Fibroblast of villous mesenchyme (primary cell): ENCODE results near the gene STRADA. TPM values are rescaled to one million over a fixed set of nuclear protein-coding genes. Genes with fewer than 3 reads are reported as not detected.

Experiments used
- DNase-seq: peaks from one replicate; pipeline ENCODE4 v3.0.0-alpha.2; 2010; ENCODE audit warnings: low read depth
- H3K4me3 ChIP-seq: 2 replicates; pipeline ENCODE4 v1.5.1; 2011; ENCODE audit warnings: low read depth, mild to moderate bottlenecking, low read length
- total RNA-seq: library from RNA; depleted of rRNA; stranded (reverse); fragments of >200 nt; gene quantifications from 2 replicates; pipeline ENCODE4 v1.2.3, GENCODE V29; 2012
- TF ChIP-seq, protein P1 (sequence below): IDR thresholded peaks from 2 replicates; pipeline ENCODE4 v1.5.1; 2012; ENCODE audit warnings: low read depth, mild to moderate bottlenecking, low read length; ENCODE audit not compliant: insufficient read depth

The STRADA gene
- total RNA-seq, 1 donor: 25.0 TPM

DNA sequence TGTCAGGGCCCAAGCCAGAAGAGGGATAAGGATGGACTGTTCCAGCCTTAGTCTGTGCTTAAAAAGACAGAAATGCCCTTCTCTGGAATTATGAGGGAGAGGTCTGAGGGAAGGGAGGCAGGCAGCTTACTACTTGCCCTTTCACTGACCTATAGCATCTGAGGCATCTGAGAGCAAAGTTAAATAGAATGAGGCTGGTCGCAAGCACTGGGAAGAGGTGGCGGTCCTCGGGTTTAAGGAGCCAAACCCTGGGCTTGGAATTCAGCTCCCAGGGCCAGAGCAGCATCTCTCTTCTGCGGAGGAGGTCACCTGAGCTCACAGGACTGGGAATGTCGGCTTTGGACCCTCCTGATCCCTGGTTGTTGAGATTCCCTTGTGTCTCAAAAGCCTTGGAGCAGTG lies 38.6 kb downstream of the STRADA start:
- TF ChIP-seq, protein P1, sequence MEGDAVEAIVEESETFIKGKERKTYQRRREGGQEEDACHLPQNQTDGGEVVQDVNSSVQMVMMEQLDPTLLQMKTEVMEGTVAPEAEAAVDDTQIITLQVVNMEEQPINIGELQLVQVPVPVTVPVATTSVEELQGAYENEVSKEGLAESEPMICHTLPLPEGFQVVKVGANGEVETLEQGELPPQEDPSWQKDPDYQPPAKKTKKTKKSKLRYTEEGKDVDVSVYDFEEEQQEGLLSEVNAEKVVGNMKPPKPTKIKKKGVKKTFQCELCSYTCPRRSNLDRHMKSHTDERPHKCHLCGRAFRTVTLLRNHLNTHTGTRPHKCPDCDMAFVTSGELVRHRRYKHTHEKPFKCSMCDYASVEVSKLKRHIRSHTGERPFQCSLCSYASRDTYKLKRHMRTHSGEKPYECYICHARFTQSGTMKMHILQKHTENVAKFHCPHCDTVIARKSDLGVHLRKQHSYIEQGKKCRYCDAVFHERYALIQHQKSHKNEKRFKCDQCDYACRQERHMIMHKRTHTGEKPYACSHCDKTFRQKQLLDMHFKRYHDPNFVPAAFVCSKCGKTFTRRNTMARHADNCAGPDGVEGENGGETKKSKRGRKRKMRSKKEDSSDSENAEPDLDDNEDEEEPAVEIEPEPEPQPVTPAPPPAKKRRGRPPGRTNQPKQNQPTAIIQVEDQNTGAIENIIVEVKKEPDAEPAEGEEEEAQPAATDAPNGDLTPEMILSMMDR: no peak
- no peak overlapping the region for H3K4me3 ChIP-seq
- no peak for DNase-seq

DNA sequence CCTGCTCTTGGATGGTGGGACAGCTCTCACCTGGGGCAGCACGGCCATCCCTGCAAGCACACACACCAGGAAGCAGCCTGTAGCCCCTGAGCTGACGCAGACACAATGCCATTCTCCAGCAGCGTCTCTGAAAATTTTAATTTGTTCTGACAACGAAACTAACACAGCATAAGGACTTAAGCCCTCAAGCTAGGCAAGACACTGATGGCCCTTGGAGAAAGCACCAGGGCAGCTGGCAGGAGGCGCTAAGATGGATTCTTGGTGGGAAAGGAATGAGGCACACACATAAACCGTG lies 38.9 kb downstream of the STRADA start:
- TF ChIP-seq, protein P1: no peak
- DNase-seq: no peak
- no peak overlapping the region for H3K4me3 ChIP-seq

DNA sequence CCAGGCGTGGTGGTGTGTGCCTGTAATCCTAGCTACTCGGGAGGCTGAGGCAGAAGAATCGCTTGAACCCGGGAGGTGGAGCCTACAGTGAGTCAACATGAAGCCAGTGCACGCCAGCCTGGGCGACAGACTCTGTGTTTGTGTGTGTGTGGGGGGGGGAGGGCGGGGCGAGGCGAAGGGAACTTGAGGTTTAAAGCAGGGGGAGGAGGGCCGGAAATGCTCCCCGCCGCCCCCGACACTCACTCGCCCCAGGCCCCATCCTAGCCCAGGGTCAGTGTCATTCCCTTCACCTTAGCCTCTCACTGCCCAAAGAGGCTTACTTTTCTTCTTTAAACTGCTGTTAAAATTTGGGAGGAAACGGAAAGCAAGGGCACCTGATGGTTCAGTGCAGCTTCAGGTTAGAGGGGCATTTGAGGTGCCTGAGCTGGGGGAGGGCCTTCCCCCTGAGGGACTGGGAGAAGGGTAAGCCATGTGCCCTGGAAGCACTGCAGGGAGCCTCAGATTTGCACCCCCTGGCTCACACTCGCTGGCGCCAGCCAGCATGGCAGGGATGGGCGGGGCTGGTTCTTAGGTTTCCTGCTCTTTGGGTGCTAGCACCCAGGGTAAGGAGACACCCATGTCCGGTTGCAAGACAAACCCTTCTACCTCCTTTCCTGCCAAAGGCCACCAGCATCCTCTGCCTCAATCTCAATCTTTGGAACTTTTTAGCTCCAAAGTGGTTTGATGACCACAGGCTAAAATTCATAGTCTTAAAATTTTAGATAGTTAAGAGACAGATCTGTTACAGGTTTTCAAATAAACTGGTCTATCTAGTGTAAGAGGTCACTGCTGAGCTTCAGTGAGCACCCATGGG lies 39.5 kb downstream of the STRADA start:
- TF ChIP-seq, protein P1: no peak
- H3K4me3 ChIP-seq: no peak overlapping the region
- no peak for DNase-seq

DNA sequence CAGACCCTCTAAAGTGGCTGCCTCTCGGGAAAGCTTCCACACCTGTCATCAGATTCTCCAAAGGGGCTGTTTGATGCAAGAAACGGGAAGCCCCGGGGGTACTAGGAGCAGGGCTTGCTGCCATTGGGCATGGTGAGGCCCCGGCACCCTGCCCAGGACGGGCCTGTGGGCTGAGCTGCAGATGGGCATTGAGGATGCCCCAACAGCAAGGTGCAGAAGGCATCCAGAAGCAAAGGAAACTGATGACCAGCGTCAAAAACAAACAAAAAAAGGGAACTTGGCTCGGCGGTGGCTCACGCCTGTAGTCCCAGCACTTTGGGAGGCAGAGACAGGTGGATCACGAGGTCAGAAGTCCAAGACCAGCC lies 40.2 kb downstream of the STRADA start:
- no peak overlapping the region for H3K4me3 ChIP-seq
- TF ChIP-seq, protein P1: no peak
- no peak for DNase-seq

DNA sequence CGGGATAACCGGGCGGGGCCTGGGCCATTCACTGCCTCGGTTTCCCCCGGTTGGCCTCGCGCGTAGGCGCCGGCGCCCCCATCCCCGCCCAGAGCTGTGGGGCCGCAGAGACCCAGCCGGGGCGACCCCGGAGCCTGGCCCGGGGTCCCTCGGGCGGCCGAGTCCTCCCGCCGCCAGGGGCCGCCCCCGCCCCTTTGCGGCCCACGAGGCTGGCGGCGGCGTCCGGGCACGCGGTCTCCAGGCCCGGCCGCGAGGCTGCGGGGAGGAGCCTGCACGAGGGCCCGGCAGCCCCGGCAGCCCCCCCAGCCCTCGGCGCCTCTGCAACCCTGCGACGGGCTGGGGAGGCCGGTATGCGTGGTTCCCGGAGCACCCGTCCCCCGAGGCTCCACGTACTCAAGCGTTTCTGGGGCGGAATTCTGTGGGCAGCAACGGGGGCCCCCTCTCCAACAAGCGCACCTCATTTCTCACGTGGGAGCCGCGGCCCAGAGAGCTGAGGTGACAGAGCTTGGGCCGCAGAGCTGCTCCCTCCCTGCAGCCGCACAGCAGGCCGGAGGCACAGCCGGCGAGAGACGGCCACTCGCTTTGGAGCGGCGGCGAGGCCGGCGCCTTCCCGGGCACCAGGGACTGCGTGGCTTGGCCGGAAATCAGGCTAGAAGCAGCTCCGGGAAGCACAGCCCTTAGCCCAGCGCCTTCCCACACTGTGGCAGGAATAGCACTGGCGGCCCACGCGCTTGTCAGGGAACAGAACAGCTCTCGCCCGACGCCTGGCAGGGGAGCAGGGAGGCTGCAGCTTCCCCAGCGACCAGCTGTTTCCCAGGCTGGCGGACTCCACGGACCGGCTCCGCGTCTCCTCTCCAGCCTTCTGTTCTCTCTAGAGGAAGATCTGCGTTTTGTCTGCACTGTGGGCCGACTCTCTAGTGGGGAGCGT lies 40.8 kb downstream of the STRADA start:
- TF ChIP-seq, protein P1: no peak
- H3K4me3 ChIP-seq: peak overlapping the region; percentile 57
- DNase-seq: peak; percentile 45

DNA sequence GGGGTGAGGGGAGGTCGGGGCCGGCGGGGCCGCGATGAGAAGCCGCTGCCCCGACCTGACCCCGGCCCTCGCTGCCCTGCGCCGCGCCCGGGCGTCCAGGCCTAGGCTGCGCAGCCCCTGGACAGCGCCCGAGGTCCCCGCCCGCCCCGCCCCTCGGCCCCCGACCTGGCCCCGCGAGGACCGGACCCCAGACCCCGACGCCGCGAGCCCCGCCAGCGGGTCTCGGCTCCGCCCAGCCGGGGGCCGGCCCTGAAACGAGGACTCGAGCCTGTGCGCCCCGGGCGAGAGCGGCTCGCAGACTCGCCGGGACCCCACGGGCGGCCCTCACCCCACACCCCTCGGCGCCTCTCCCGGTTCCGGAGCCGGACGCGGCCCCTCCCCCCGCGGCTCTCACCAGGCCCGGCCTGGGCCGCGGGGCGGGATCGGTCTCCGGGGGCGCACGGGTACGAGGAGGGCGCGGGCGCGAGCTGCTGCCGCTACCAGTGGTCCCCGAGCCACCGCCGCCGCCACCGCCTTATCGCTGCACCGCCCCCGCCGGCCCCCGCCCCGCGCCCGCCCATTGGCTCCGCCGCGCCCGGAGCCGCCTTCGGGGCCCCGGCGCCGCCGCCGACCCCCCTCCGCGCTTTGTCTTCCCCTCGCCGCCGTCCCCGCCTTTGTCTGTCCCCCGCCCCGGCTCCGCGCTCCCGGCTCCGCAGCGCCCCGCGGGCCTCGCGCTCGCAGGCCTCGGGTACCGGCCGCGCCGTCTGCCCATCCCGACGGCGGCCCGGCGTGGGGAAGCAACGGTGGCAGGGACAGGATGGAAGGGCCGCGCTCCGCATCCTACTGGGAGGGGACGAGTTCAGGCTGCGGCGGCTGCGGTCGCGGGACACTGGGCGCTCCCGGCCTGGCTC lies 41.7 kb downstream of the STRADA start, which contains the start of gene LIMD2:
Gene LIMD2, minus strand, starts transcription at position 488 of the 890 bp plus-strand sequence. CDS start 827 bp downstream, outside the sequence.
- TF ChIP-seq, protein P1: no peak
- DNase-seq: peak; percentile 16
- peak within 1 kb of the TSS; percentile 57 for H3K4me3 ChIP-seq
